Brain pericyte (primary cell): Measurements from ENCODE around the gene GRK5.
A peak's percentile ranks its signal among the peaks of the same experiment; 100 is the strongest.
"Not testable (repeated sequence)": the region's sequence is repeated elsewhere in the genome, so short reads cannot be mapped to it uniquely, and the experiment has no call there.

Experiments
- DNase-seq: peaks from one replicate; pipeline ENCODE4 v3.0.0-alpha.2; 2012; ENCODE audit warnings: low read depth, low spot score

The GRK5 gene

DNA sequence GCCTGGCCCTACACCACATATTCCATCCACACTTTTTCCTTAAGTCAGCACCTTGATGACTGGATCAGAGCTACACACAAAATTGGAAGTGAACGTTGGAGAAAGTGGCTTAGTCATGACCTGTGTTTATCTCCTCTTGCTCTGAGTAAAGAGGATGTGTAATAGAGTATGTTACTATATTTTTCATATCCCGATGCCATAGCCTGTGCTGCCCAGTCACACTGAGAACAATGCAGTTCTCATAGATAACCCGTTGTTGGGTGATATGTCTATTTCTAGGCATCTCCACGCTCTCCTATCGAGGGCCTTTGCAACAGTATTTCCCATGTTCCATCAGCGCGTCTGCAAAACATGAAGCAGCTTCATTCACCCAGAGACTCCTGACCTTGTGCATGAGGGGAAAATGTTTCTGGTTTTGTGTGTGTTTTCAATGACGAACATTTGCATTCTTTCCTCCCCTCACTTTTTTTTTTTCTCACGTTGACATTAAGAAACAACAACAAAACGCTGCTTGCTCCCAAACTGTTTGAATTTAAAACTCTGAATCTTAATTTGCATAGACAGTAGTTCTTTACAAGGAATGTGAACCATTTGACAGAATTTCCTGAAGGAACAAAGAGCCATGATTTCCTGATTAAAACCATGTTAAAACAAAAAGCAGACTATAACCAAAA lies 43.4 kb downstream of the GRK5 start:
- peak; percentile 58 for DNase-seq

DNA sequence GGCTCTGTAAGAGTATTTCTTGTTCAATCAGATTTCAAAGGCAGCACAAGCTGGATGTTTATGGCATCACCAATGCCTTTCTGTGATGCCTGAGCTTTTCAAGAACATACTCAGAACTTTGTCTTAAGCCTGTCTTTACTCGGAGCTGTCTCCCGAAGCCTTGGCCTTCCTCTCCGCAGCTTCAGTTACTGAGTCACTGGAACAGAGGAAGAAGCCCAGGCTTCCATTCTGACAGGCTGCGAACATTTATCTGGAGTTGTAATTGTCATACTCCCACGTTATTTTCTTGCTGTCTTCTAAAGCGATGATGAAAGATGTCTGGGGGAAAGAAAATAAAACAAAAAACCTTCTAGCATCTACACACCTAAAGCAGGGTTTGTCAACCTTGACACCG lies 43.9 kb downstream of the GRK5 start:
- DNase-seq = no peak

GRCh38 chr10:119252051-119252465 lies 44.7 kb downstream of the GRK5 start:
- DNase-seq = no peak

- no peak for DNase-seq
Measured at GRCh38 chr10:119252470-119253151, 45.2 kb downstream of the GRK5 start.

- DNase-seq = peak; percentile 90
Measured at GRCh38 chr10:119253433-119254174, 46.2 kb downstream of the GRK5 start.

- DNase-seq = no peak
Measured at GRCh38 chr10:119254335-119254734, 47.0 kb downstream of the GRK5 start.

DNA sequence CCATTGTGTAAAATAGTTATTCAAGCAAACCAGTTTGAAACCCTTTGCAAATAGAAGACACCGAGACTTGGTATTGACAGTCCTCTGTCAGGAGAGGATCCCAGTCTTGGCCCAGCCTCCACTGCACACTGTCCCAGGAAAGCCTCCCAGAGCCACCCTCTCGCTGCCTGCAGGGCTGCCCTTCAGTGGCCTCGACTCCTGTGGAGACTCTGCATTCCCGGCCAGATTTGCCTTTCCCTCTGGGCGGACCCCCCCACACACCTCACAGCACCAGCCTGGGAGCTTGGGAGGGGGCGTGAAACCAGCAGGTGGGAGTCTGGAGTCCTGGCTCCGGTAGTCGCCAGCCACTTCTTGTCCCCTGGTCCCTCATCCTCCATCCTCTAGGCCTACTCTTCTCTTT lies 48.7 kb downstream of the GRK5 start:
- DNase-seq = no peak

- DNase-seq = no peak
Measured at GRCh38 chr10:119256897-119257296, 49.5 kb downstream of the GRK5 start.

DNA sequence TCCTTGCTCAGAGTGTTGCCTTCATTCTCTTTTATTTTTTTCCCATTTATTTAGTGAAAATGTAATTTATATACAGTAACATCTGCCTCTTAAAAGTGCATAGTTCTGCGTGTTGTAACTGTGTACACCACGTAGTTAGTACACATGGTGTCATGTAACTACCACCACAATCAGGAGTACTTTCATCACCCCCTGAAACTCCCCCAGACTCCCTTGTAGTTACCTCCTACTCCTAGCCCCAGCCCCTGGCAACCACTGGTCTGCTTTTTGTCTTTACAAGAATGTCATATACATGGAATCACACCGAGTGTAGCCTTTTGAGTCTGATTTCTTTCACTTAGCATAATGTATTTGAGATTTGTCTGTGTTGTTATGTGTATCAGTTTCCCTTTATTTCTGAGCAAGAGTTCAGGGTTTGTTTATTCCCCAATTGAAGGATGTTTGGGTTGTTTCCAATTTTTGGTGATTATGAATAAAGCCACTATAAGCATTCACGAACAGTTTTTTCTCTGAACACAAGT lies 50.6 kb downstream of the GRK5 start:
- DNase-seq = no peak

GRCh38 chr10:119259345-119259744 lies 52.0 kb downstream of the GRK5 start:
- DNase-seq = no peak

DNA sequence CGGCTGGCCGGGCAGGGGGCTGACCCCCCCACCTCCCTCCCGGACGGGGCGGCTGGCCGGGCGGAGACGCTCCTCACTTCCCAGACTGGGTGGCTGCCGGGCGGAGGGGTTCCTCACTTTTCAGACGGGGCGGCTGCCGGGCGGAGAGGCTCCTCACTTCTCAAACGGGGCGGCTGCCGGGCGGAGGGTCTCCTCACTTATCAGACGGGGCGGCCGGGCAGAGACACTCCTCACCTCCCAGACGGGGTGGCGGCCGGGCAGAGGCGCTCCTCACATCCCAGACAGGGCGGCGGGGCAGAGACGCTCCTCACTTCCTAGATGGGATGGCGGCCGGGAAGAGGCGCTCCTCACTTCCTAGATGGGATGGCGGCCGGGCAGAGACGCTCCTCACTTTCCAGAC lies 53.6 kb downstream of the GRK5 start:
- not testable (repeated sequence) for DNase-seq

- no peak for DNase-seq
Measured at GRCh38 chr10:119263951-119264617, 56.7 kb downstream of the GRK5 start.

- DNase-seq = no peak
Measured at GRCh38 chr10:119265691-119266090, 58.3 kb downstream of the GRK5 start.

GRCh38 chr10:119267384-119267783 lies 60.0 kb downstream of the GRK5 start:
- DNase-seq = no peak

GRCh38 chr10:119268428-119268827 lies 61.1 kb downstream of the GRK5 start:
- no peak for DNase-seq

DNA sequence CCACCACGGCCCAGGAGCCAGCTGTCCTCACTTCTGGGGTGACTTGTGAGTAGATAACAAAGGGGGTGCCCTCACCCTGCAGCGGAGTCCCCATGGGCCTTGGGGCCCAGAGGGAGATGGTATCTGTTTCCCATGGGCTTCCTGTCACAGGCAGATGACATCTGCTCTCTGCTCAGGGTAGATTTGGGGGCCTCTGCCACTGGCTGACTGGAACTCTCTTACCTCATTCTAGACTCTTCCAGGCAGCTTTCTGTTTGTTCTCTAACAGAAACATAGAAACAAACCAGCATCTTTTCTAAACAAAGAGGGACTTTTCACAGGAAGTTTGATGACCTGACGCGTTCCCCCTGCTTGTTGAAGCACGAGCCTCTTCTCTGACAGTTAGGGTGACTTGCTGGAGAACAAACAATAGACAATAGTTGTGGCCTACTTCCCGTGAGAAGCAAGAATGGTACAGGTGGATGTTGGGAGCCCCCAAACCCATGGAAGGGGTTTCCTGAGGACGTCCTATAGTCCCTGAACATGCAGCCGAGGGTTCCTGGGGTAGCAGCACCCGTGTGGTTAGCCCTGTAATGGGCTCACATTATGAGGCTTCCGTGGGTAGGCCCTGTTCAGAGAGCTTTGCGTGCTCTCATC lies 61.6 kb downstream of the GRK5 start:
- DNase-seq = no peak

- DNase-seq = no peak
Measured at GRCh38 chr10:119269737-119270136, 62.4 kb downstream of the GRK5 start.

- no peak for DNase-seq
Measured at GRCh38 chr10:119270762-119271366, 63.5 kb downstream of the GRK5 start.

DNA sequence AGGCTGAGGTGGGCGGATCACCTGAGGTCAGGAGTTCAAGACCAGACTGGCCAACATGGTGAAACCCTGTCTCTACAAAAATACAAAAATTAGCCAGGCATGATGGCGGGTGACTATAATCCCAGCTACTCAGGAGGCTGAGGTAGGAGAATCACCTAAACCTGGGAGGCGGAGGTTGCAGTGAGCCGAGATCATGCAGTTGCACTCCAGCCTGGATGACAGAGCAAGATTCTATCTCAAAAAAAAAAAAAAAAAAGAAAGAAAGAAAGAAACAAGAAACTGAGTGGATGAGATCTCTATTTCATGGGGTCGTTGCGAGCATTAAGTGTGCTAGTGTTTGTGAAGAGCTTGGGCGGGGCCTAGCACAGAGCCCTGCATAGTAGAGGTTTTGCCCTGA lies 65.0 kb downstream of the GRK5 start:
- not testable (repeated sequence) for DNase-seq

- DNase-seq = no peak
Measured at GRCh38 chr10:119272736-119273135, 65.4 kb downstream of the GRK5 start.

DNA sequence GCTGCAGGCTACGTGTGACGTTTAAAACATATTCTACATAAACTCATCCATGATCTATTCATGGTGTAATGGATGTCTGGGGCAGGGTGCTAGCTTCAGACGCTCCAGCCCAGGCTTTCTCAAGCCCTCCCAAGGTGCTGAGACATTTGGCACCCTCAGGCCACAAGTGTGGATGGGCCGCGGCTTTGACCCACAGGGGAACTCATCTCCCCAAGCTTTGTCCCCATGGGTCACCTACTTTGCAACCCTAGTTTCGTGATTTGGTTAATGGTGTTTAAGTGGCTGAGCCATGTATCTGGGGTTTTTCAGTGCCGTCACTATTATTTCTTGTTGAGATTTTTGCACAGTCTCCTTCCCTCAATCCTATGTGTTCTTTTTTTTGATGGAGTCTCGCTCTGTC lies 66.0 kb downstream of the GRK5 start:
- no peak for DNase-seq
